Right atrium auricular region (tissue), 2 donors: ENCODE measurements around the gene CLCN5. TPM values are rescaled to one million over a fixed set of nuclear protein-coding genes. Genes with fewer than 3 reads are reported as not detected.

Experiments used
- DNase-seq: peaks from one replicate; pipeline ENCODE4 v3.0.0-alpha.2; 2019; ENCODE audit warnings: low spot score
- H3K27ac ChIP-seq, 2 donors: fragments of 200-600 bp; sonication (generic); 1 replicate in 1 of 2; 2 replicates in 1 of 2; pipeline ENCODE4 v1.5.1; 2016 to 2019
- H3K27me3 ChIP-seq, 2 donors: fragments of 200-600 bp; sonication (generic); one replicate each; pipeline versions ENCODE4 v1.5.1 to v1.6.0; 2017 to 2019
- H3K36me3 ChIP-seq: fragments of 200-600 bp; sonication (generic); one replicate; pipeline ENCODE4 v1.5.1; 2016
- H3K4me1 ChIP-seq, 2 donors: fragments of 200-600 bp; sonication (generic); one replicate each; pipeline versions ENCODE4 v1.5.1 to v1.6.0; 2017 to 2019
- H3K4me3 ChIP-seq, 2 donors: fragments of 200-600 bp; sonication (generic); 1 replicate in 1 of 2; 2 replicates in 1 of 2; pipeline ENCODE4 v1.5.1; 2017 to 2019; ENCODE audit warnings: mild to moderate bottlenecking in 1 of 2, moderate library complexity in 1 of 2
- H3K9me3 ChIP-seq, 2 donors: fragments of 200-600 bp; sonication (generic); one replicate each; pipeline ENCODE4 v1.5.1; 2019
- CTCF ChIP-seq, 2 donors: fragments of 200-600 bp; sonication (generic); IDR thresholded peaks; one replicate each; pipeline ENCODE4 v1.5.1; 2019; ENCODE audit warnings: antibody characterized with exemption in 2 of 2
- total RNA-seq, 2 donors: library from RNA; depleted of rRNA; stranded (reverse); fragments of >200 nt; gene quantifications; one replicate each; pipeline ENCODE4 v1.1.0, GENCODE V29; 2016

CLCN5 gene
- total RNA-seq, 2 donors from 2014 or later, result 1.9 to 3.1 TPM

DNA sequence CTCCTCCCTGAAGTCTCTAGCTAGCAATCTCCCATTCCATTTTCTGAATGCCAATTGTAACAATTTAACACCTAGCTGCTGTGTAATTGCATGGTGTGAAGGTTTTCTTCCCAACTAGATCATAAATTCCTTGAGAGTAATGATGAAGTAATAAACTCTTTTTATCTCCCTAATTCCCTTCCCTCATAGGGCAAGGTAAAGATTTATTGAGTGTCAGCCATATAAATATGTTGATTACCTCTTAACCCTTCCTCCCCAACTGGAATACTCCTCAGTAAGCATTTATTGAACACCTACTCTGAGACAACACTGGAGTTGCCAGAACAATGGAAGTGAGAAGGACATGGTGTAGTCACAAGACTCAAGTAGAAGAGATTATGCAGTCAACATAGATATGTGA, 112.7 kb downstream of the CLCN5 start:
- Histone ChIP-seq H3K27ac (no peak overlapping the region), H3K4me3 (no peak overlapping the region), H3K4me1 (no peaks in the 10 kb centered on the region), H3K27me3 (no peaks in the 10 kb centered on the region), H3K9me3 (no peaks in the 10 kb centered on the region), H3K36me3 (no peaks in the 10 kb centered on the region)
- DNase-seq, result no peak
- no peak for TF ChIP-seq CTCF (IDR thresholded peaks at IDR 0.05)

GRCh38 chrX:50036426-50036825, 114.0 kb downstream of the CLCN5 start:
- H3K4me3 ChIP-seq, result no peak overlapping the region
- H3K27me3 ChIP-seq, result no peaks in the 10 kb centered on the region
- TF ChIP-seq CTCF (IDR thresholded peaks at IDR 0.05), result no peak

GRCh38 chrX:50045823-50046222, 123.4 kb downstream of the CLCN5 start:
- H3K4me1 ChIP-seq, result no peaks in the 10 kb centered on the region
- no peak for TF ChIP-seq CTCF (IDR thresholded peaks at IDR 0.05)
- H3K9me3 ChIP-seq, result no peaks in the 10 kb centered on the region
- no peaks in the 10 kb centered on the region for H3K36me3 ChIP-seq
- no peak for DNase-seq
- no peaks in the 10 kb centered on the region for H3K27me3 ChIP-seq
- no peak overlapping the region for H3K4me3 ChIP-seq
- no peak overlapping the region for H3K27ac ChIP-seq

More at GRCh38 chrX:50036426-50036825, 114.0 kb downstream of the CLCN5 start:
- no peaks in the 10 kb centered on the region for H3K4me1 ChIP-seq
- H3K9me3 ChIP-seq, result no peaks in the 10 kb centered on the region
- peak overlapping the region in 1 of 2 donors; percentile 33 for H3K27ac ChIP-seq
- DNase-seq, result no peak
- H3K36me3 ChIP-seq, result no peaks in the 10 kb centered on the region

- Histone ChIP-seq H3K36me3 (no peaks in the 10 kb centered on the region), H3K27ac (no peak overlapping the region), H3K9me3 (no peaks in the 10 kb centered on the region), H3K4me1 (no peaks in the 10 kb centered on the region), H3K27me3 (no peaks in the 10 kb centered on the region), H3K4me3 (no peak overlapping the region)
- no peak for DNase-seq
- no peak for TF ChIP-seq CTCF (IDR thresholded peaks at IDR 0.05)
Observed at GRCh38 chrX:50049228-50049627, 126.8 kb downstream of the CLCN5 start.

- Histone ChIP-seq H3K27me3 (no peaks in the 10 kb centered on the region), H3K4me1 (no peaks in the 10 kb centered on the region), H3K27ac (no peak overlapping the region), H3K9me3 (no peaks in the 10 kb centered on the region), H3K4me3 (no peak overlapping the region), H3K36me3 (no peaks in the 10 kb centered on the region)
- DNase-seq, result no peak
- no peak for TF ChIP-seq CTCF (IDR thresholded peaks at IDR 0.05)
Observed at GRCh38 chrX:50054147-50054546, 131.8 kb downstream of the CLCN5 start.

GRCh38 chrX:50066318-50066937, 144.0 kb downstream of the CLCN5 start:
- no peak overlapping the region for H3K4me3 ChIP-seq
- no peak overlapping the region for H3K27ac ChIP-seq
- H3K36me3 ChIP-seq, result no peaks in the 10 kb centered on the region
- no peaks in the 10 kb centered on the region for H3K4me1 ChIP-seq
- DNase-seq, result no peak
- no peaks in the 10 kb centered on the region for H3K9me3 ChIP-seq
- TF ChIP-seq CTCF (IDR thresholded peaks at IDR 0.05), result no peak
- no peaks in the 10 kb centered on the region for H3K27me3 ChIP-seq
